COLO668 (cell line): ENCODE results near the gene RBM10.

Experiments
- DNase-seq: peaks from one replicate; lab custom pipeline; 2025; ENCODE audit not compliant: unreplicated experiment; lab: John Stamatoyannopoulos, UW

RBM10 gene

GRCh38 chrX:47232197-47232802, 87.3 kb downstream of the RBM10 start:
- peak; percentile 34 for DNase-seq

GRCh38 chrX:47232803-47233332, 87.8 kb downstream of the RBM10 start, which contains the start of gene USP11:
TSS of gene USP11 (plus strand) at chrX:47233009. CDS start at chrX:47233044, 35 bp downstream.
- DNase-seq: peak; percentile 58

GRCh38 chrX:47233333-47234113, 88.5 kb downstream of the RBM10 start:
- peak; percentile 95 for DNase-seq

GRCh38 chrX:47234583-47234982, 89.6 kb downstream of the RBM10 start:
- DNase-seq: no peak

- no peak for DNase-seq
These were observed 90.7 kb downstream of the RBM10 start for GRCh38 chrX:47235691-47236103.
